Measurements from ENCODE around the gene ODAD3.

- no peak for TF ChIP-seq BHLHE40 (IDR thresholded peaks at IDR 0.05; ENCODE audit: borderline replicate concordance in 1 of 2, low read depth in 2 of 2, low read length in 1 of 2)
- TF ChIP-seq IKZF1 (conservative IDR thresholded peaks at IDR 0.05), result no peak
- no peak for TF ChIP-seq NFIC (IDR thresholded peaks at IDR 0.05; ENCODE audit: low read depth, low read length)
- TF ChIP-seq, protein P1, sequence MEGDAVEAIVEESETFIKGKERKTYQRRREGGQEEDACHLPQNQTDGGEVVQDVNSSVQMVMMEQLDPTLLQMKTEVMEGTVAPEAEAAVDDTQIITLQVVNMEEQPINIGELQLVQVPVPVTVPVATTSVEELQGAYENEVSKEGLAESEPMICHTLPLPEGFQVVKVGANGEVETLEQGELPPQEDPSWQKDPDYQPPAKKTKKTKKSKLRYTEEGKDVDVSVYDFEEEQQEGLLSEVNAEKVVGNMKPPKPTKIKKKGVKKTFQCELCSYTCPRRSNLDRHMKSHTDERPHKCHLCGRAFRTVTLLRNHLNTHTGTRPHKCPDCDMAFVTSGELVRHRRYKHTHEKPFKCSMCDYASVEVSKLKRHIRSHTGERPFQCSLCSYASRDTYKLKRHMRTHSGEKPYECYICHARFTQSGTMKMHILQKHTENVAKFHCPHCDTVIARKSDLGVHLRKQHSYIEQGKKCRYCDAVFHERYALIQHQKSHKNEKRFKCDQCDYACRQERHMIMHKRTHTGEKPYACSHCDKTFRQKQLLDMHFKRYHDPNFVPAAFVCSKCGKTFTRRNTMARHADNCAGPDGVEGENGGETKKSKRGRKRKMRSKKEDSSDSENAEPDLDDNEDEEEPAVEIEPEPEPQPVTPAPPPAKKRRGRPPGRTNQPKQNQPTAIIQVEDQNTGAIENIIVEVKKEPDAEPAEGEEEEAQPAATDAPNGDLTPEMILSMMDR (IDR thresholded peaks at IDR 0.05 in 2 of 3, conservative IDR thresholded peaks at IDR 0.05 in 1 of 3; ENCODE audit: control insufficient read depth in 2 of 3, extremely low read depth in 1 of 3, insufficient read depth in 1 of 3, low read depth in 3 of 3, low read length in 3 of 3), result no peak
- no peak for TF ChIP-seq RFX5 (IDR thresholded peaks at IDR 0.05; ENCODE audit: low read depth, low read length)
- no peak for TF ChIP-seq DPF2 (IDR thresholded peaks at IDR 0.05)
- no peak for TF ChIP-seq ZBED1 (IDR thresholded peaks at IDR 0.05; ENCODE audit: borderline replicate concordance)
- no peak for TF ChIP-seq CBFB (IDR thresholded peaks at IDR 0.05; ENCODE audit: low read depth)
- TF ChIP-seq RCOR1 (conservative IDR thresholded peaks at IDR 0.05; ENCODE audit: low read depth, low read length), result no peak
- no peak for TF ChIP-seq TARDBP (IDR thresholded peaks at IDR 0.05; ENCODE audit: borderline replicate concordance)
Measured at GRCh38 chr19:11465600-11465999, 30.7 kb upstream of the ODAD3 start.

Measured in GM12878 (cell line).